K562 (cell line): ENCODE data around the gene FUCA1. TPM values are rescaled to one million over a fixed set of nuclear protein-coding genes. Genes with fewer than 3 reads are reported as not detected.
A peak's percentile ranks its signal among the peaks of the same experiment; 100 is the strongest.

ENCODE experiments used
- ATAC-seq: fragments of 200-7000 bp; cut with Tn5 transposase; 3 replicates; pipeline ENCODE4 v1.9.1; 2020; ENCODE audit warnings: moderate library complexity
- BruUV-seq: library from RNA; stranded (reverse); fragments of 400-500 nt; replicated peaks from 2 replicates; lab custom pipeline; 2021; lab: Mats Ljungman, UMichigan
- CTCF ChIA-PET: fragments of 300-600 bp; formaldehyde crosslinking; extraction: SDS; loops from one replicate; lab custom pipeline; 2021; ENCODE audit warnings: low intra/inter-chr PET ratio; lab: Yijun Ruan, JAX
- POLR2A ChIA-PET: fragments of 300-600, 350-650 bp; sonication (Branson Sonifier 250); formaldehyde crosslinking; extraction: SDS; loops from one replicate; lab custom pipeline; 2021; ENCODE audit warnings: antibody characterized with exemption, inconsistent platforms; lab: Yijun Ruan, JAX
- DNase-seq, 4 experiments: peaks; one replicate each; pipeline versions ENCODE4 v3.0.0 to v3.0.0-alpha.2; 2011 to 2018; ENCODE audit warnings: low spot score in 3 of 4, mixed read lengths in 3 of 4; ENCODE audit errors: extremely low read depth in 1 of 4
- FAIRE-seq: peaks from 2 replicates; lab custom pipeline; 2011; peaks lifted over from hg19 to GRCh38; lab: Jason Lieb, UNC
- H2AFZ ChIP-seq: 2 replicates; pipeline ENCODE4 v1.6.0; 2011; ENCODE audit warnings: low read depth, low read length, control low read depth, inconsistent platforms
- H3K27ac ChIP-seq: fragments of 200-600 bp; 3 replicates; pipeline ENCODE4 v1.8.0; 2011; ENCODE audit warnings: low read depth, mild to moderate bottlenecking, control low read depth, inconsistent platforms, low read length, moderate library complexity, mixed read lengths; ENCODE audit errors: extremely low read depth
- H3K27me3 ChIP-seq, 2 experiments: fragments of 300-600 bp in 1 of 2; 2 replicates in 1 of 2; 3 replicates in 1 of 2; pipeline versions ENCODE4 v1.6.0 to v1.8.0; 2011; ENCODE audit warnings: inconsistent platforms in 2 of 2, low read length in 2 of 2, mild to moderate bottlenecking in 1 of 2, mixed read lengths in 1 of 2, moderate library complexity in 1 of 2; ENCODE audit not compliant: control insufficient read depth in 2 of 2, insufficient read depth in 2 of 2
- H3K36me3 ChIP-seq: fragments of 300-600 bp; 3 replicates; pipeline ENCODE4 v1.8.0; 2011; ENCODE audit warnings: mild to moderate bottlenecking, low read length, inconsistent platforms; ENCODE audit not compliant: control insufficient read depth, insufficient read depth
- H3K4me1 ChIP-seq, 2 experiments: fragments of 200-600 bp in 1 of 2; replicated peaks in 1 of 2; 2 replicates in 1 of 2; 3 replicates in 1 of 2; pipeline versions ENCODE4 v1.5.1 to v1.8.0; 2011; ENCODE audit warnings: inconsistent platforms in 2 of 2, low read length in 2 of 2, mild to moderate bottlenecking in 1 of 2, mixed read lengths in 1 of 2, moderate library complexity in 1 of 2; ENCODE audit not compliant: control insufficient read depth in 2 of 2, insufficient read depth in 2 of 2
- H3K4me2 ChIP-seq: 2 replicates; pipeline ENCODE4 v1.6.1; 2011; ENCODE audit warnings: low read length, control low read depth, inconsistent platforms, mixed read lengths; ENCODE audit not compliant: insufficient read depth
- H3K4me3 ChIP-seq: fragments of 200-600 bp; sonication (generic), shearing (Covaris generic); 2 replicates; pipeline ENCODE4 v1.5.1; 2016; ENCODE audit warnings: control low read depth, inconsistent platforms
- H3K79me2 ChIP-seq: fragments of 200-600 bp; 3 replicates; pipeline ENCODE4 v1.8.0; 2011; ENCODE audit warnings: low read length, inconsistent platforms; ENCODE audit not compliant: control insufficient read depth, insufficient read depth
- H3K9ac ChIP-seq, 2 experiments: 2 replicates each; pipeline versions ENCODE4 v1.6.0 to v1.6.1; 2011; ENCODE audit warnings: low read depth in 2 of 2, low read length in 2 of 2, control low read depth in 1 of 2, inconsistent platforms in 1 of 2, mild to moderate bottlenecking in 1 of 2, mixed read lengths in 1 of 2; ENCODE audit not compliant: insufficient read depth in 1 of 2
- H3K9me1 ChIP-seq: one replicate; pipeline ENCODE4 v1.6.0; 2011; ENCODE audit warnings: inconsistent platforms, mild to moderate bottlenecking, low read length, moderate library complexity; ENCODE audit not compliant: control insufficient read depth, insufficient read depth
- H3K9me3 ChIP-seq: replicated peaks from 2 replicates; pipeline ENCODE4 v1.5.1; 2011; ENCODE audit warnings: low read depth, low read length, inconsistent platforms; ENCODE audit not compliant: control insufficient read depth, insufficient read depth
- H4K20me1 ChIP-seq: replicated peaks from 2 replicates; pipeline ENCODE4 v1.6.1; 2011; ENCODE audit warnings: low read length, inconsistent platforms, mixed read lengths; ENCODE audit not compliant: control insufficient read depth, insufficient read depth
- ATF7 ChIP-seq: fragments of 450-650 bp; IDR thresholded peaks from 2 replicates; pipeline ENCODE4 v1.7.1; 2014; ENCODE audit warnings: mild to moderate bottlenecking, moderate library complexity
- BRCA1 ChIP-seq, 2 experiments: fragments of 450-650 bp in 1 of 2; sonication (generic) in 1 of 2; formaldehyde crosslinking in 1 of 2; IDR thresholded peaks; 2 replicates each; pipeline versions ENCODE4 v1.5.0 to v1.6.1; 2017 to 2020; ENCODE audit warnings: mild to moderate bottlenecking in 1 of 2, missing genetic modification reagents in 1 of 2
- CREM ChIP-seq: IDR thresholded peaks from 2 replicates; pipeline ENCODE4 v1.6.1; 2014; ENCODE audit warnings: antibody characterized with exemption, low read depth
- POLR2AphosphoS2 ChIP-seq: IDR thresholded peaks from 2 replicates; pipeline ENCODE4 v1.6.1; 2012; ENCODE audit warnings: low read length, improper control_type of control experiment
- POLR2G ChIP-seq: fragments of 200-400 bp; formaldehyde crosslinking; IDR thresholded peaks from 2 replicates; pipeline ENCODE4 v1.6.1; 2017; ENCODE audit warnings: low read depth, mild to moderate bottlenecking, antibody characterized with exemption, low read length, moderate library complexity
- RBFOX2 ChIP-seq: fragments of 200-400 bp; formaldehyde crosslinking; IDR thresholded peaks from 2 replicates; pipeline ENCODE4 v1.6.1; 2017; ENCODE audit warnings: low read depth, mild to moderate bottlenecking, low read length, moderate library complexity
- STAG1 ChIP-seq: sonication (generic); formaldehyde crosslinking; IDR thresholded peaks from 2 replicates; pipeline ENCODE4 v1.5.0; 2020; ENCODE audit warnings: missing genetic modification reagents, borderline replicate concordance
- ZNF133 ChIP-seq: fragments of 250-450 bp; sonication (Bioruptor Pico); IDR thresholded peaks from 2 replicates; pipeline ENCODE4 v1.4.0; 2020; ENCODE audit warnings: mild to moderate bottlenecking
- WGBS: fragments of 100-300 bp; shearing (Covaris generic); methylation state at CpG from one replicate; pipeline ENCODE4 v1.1.6; 2016; ENCODE audit warnings: low coverage, mixed read lengths; ENCODE audit not compliant: insufficient coverage; ENCODE audit errors: missing lambda C conversion rate; 5-methylcytosine and 5-hydroxymethylcytosine counted together
- in situ Hi-C: fragments of 300-500 bp; cut with MboI; formaldehyde crosslinking; loops from 4 replicates; pipeline ENCODE4 v1.15.0; 2018; ENCODE audit warnings: inconsistent platforms, mixed read lengths
- intact Hi-C: fragments of 100-400 bp; cut with micrococcal nuclease; formaldehyde crosslinking; loops from 2 replicates; pipeline ENCODE4 v1.14.2; 2022
- polyA plus RNA-seq, 8 experiments: library from polyadenylated mRNA; depleted of rRNA in 4 of 8; stranded (reverse) in 5 of 8; unstranded in 3 of 8; fragments of >200 nt; fragmentation: Nextera tagmentation in 2 of 8; fragmentation: Illumina TruSeq in 1 of 8; extraction: Ambion mirVana in 2 of 8; extraction: Trizol in 1 of 8; gene quantifications; 2 replicates each; pipeline versions ENCODE4 v1.2.1 to v1.2.3, GENCODE V29; 2011 to 2014; ENCODE audit warnings: inconsistent platforms in 1 of 8, missing spikeins in 1 of 8
- total RNA-seq, 7 experiments: library from RNA; depleted of rRNA in 6 of 7; stranded (reverse); fragments of >200 nt in 6 of 7; fragmentation: Illumina TruSeq in 2 of 7; extraction: Trizol in 2 of 7; gene quantifications; 2 replicates each; pipeline versions ENCODE4 v1.2.1 to v1.2.3, GENCODE V29; 2011 to 2021; ENCODE audit warnings: low replicate concordance in 1 of 7
- TF ChIP-seq, protein P1 (sequence below): sonication (generic); formaldehyde crosslinking; IDR thresholded peaks from 2 replicates; pipeline ENCODE4 v1.9.0; 2022; ENCODE audit warnings: mild to moderate bottlenecking, missing genetic modification reagents

FUCA1 gene
- total and polyA plus RNA-seq, 9 of the 15 experiments (the other 6 are each of a cell fraction or from before 2014, with no cell fraction given): 7.0 to 20.5 (median 13.5) TPM

DNA sequence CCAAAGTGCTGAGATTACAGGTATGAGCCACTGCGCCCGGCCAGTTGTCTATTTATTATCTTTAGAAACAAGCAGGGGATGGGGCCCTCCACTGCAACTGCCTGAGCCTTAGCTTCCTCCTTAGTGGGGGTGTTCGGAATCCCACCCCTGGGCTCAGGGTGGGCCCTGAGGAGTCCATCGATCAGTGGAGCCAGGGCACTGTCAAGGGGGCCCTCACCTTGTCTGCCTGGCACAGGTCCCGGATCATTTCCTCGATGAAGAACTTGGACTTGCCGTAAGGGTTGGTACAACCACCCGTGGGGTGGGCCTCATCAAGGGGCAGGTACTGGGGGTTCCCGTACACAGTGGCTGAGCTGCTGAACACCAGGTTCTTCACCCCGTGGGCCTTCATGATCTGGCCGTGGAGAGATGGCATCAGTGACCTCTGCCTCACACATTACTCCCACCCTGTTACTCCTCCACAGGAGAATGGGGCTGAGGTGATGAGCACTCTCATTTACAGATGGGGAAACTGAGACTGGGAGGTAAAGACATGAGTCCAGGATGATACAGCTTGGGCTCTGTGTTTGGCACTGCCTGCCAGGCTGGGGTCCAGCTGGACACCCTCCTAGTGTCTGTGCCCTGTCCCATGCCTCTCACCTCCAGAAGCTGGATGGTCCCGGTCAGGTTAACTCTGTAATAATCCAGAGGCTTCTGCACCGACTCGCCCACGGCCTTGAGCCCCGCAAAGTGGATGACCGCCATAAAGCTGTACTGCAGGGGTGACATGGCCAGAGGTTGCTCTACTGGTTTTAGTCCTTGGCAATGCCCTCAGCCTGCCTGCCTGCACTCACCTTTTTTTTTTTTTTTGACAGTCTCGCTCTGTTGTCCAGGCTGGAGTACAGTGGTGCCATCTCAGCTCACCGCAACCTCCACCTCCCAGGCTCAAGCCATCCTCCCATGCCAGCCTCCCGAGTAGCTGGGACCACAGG lies 70.3 kb downstream of the FUCA1 start:
- Histone ChIP-seq H3K27me3 (no peaks in the 10 kb centered on the region), H3K79me2 (peaks cover 33% of the 10 kb centered on the region), H3K4me1 (peaks cover 27 to 65% of the 10 kb centered on the region in 2 experiments), H3K9me1 (peaks cover 5% of the 10 kb centered on the region), H4K20me1 (no peaks in the 10 kb centered on the region; the same call in 1 of the 2 replicates), H3K27ac (no peak overlapping the region), H3K4me3 (no peak overlapping the region), H3K36me3 (peaks cover 62% of the 10 kb centered on the region; the same call in 2 of the 3 replicates), H3K4me2 (no peak overlapping the region), H3K9me3 (no peaks in the 10 kb centered on the region), H2AFZ (no peak overlapping the region), H3K9ac (no peak overlapping the region; a peak in 1 of 4 replicates)
- DNase-seq (no peak), ATAC-seq (no peak), FAIRE-seq (no peak)
- in situ Hi-C loops: no loop called here
- intact Hi-C loops: no loop called here
- TF ChIP-seq, protein P1, sequence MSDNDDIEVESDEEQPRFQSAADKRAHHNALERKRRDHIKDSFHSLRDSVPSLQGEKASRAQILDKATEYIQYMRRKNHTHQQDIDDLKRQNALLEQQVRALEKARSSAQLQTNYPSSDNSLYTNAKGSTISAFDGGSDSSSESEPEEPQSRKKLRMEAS (CRISPR knock-in tag): no peak
- no peak for TF ChIP-seq STAG1 (CRISPR knock-in tag)
- TF ChIP-seq RBFOX2: peak; percentile 34; the same call in 1 of the 2 replicates
- TF ChIP-seq BRCA1 (IDR thresholded peaks at IDR 0.05): no peak
- no peak for TF ChIP-seq BRCA1 (CRISPR knock-in tag; IDR thresholded peaks at IDR 0.05)
- TF ChIP-seq CREM: no peak
- no peak for TF ChIP-seq ATF7
- TF ChIP-seq POLR2AphosphoS2: 0 out of 2 replicates have a peak, but pooled peaks have one; percentile 24
- no peak for TF ChIP-seq ZNF133 (CRISPR knock-in tag)
- TF ChIP-seq POLR2G: peak; percentile 41
- ChIA-PET POLR2A (interaction anchor here (0.6 to 10.2 kb wide), 8 partner anchors 7 to 162 kb away, joined by 3 to 197 read pairs (median 6); partner anchors contain the start of genes LYPLA2, PITHD1 and PNRC2), CTCF (interaction anchor here (0.7 kb wide), 1 partner anchor 118 kb away, joined by 3 read pairs; no protein-coding TSS in a partner anchor)
- 90% methylated on average over 20 of the region's 20 CpGs for WGBS
- no TSS peak for BruUV-seq
